Endodermal cell (in vitro differentiated cells): ENCODE data around the gene RNF144A. TPM values are rescaled to one million over a fixed set of nuclear protein-coding genes. Genes with fewer than 3 reads are reported as not detected.

Experiments
- DNase-seq: peaks from one replicate; pipeline ENCODE4 v3.0.0-alpha.2; 2017
- H3K27ac ChIP-seq: 2 replicates; pipeline ENCODE4 v1.5.1; 2013; ENCODE audit warnings: mild to moderate bottlenecking, low read depth, low read length, moderate library complexity
- H3K27me3 ChIP-seq: 2 replicates; pipeline ENCODE4 v1.6.1; 2013; ENCODE audit warnings: mild to moderate bottlenecking, low read length, moderate library complexity; ENCODE audit not compliant: insufficient read depth, control insufficient read depth, poor library complexity, severe bottlenecking
- H3K36me3 ChIP-seq: 2 replicates; pipeline ENCODE4 v1.7.0; 2013; ENCODE audit warnings: mild to moderate bottlenecking, low read length, moderate library complexity; ENCODE audit not compliant: control insufficient read depth, insufficient read depth
- H3K4me1 ChIP-seq: one replicate; pipeline ENCODE4 v1.7.0; 2013; ENCODE audit warnings: low read length; ENCODE audit not compliant: control insufficient read depth, insufficient read depth
- H3K4me3 ChIP-seq: 2 replicates; pipeline ENCODE4 v1.5.1; 2013; ENCODE audit warnings: mild to moderate bottlenecking, low read length, moderate library complexity
- H3K9ac ChIP-seq: 2 replicates; pipeline ENCODE4 v1.6.1; 2013; ENCODE audit warnings: mild to moderate bottlenecking, low read length, moderate library complexity; ENCODE audit not compliant: poor library complexity, severe bottlenecking; ENCODE audit errors: extremely low read depth
- H3K9me3 ChIP-seq: 2 replicates; pipeline ENCODE4 v1.6.1; 2013; ENCODE audit warnings: mild to moderate bottlenecking, low read length, moderate library complexity; ENCODE audit not compliant: control insufficient read depth
- H3K27ac Mint-ChIP-seq: 2 replicates; pipeline ENCODE4 v1.8.0; 2020; ENCODE audit warnings: mixed read lengths
- H3K27me3 Mint-ChIP-seq: 2 replicates; pipeline ENCODE4 v1.8.0; 2021; ENCODE audit warnings: mild to moderate bottlenecking, mixed read lengths; ENCODE audit not compliant: insufficient read depth
- H3K36me3 Mint-ChIP-seq: 2 replicates; pipeline ENCODE4 v1.8.0; 2020; ENCODE audit warnings: low read depth, mixed read lengths
- H3K4me1 Mint-ChIP-seq: 2 replicates; pipeline ENCODE4 v1.8.0; 2020; ENCODE audit warnings: mixed read lengths
- H3K4me3 Mint-ChIP-seq: 2 replicates; pipeline ENCODE4 v1.8.0; 2020; ENCODE audit warnings: mild to moderate bottlenecking, moderate library complexity, mixed read lengths
- H3K9me3 Mint-ChIP-seq: 2 replicates; pipeline ENCODE4 v1.8.0; 2020; ENCODE audit warnings: mild to moderate bottlenecking, mixed read lengths
- WGBS, 2 experiments: methylation state at CpG; one replicate each; pipeline versions ENCODE4 v1.1.5 to v1.1.7; 2013; ENCODE audit warnings: missing lambda C conversion rate in 2 of 2, mixed read lengths in 1 of 2; ENCODE audit not compliant: insufficient coverage in 1 of 2, insufficient read length in 1 of 2; 5-methylcytosine and 5-hydroxymethylcytosine counted together
- total RNA-seq, 2 donors: library from RNA; stranded (reverse); fragmentation: NEBNext Ultra II Directional in 1 of 2; extraction: Animal tissue kit (Norgen Biotek cat#: 25700) in 1 of 2; gene quantifications; 2 replicates in 1 of 2; 3 replicates in 1 of 2; pipeline ENCODE4 v1.2.1, GENCODE V29; 2021
- TF ChIP-seq, protein P1 (sequence below): fragments of 200-600 bp; sonication (generic); conservative IDR thresholded peaks from 2 replicates; pipeline ENCODE4 v1.5.0; 2021; ENCODE audit warnings: antibody characterized with exemption, mild to moderate bottlenecking

RNF144A gene
- total RNA-seq, 2 donors from 2014 or later = 12.4 to 26.0 TPM

GRCh38 chr2:6879011-6879410 is 38.2 kb upstream of the RNF144A start:
- Histone ChIP-seq H3K27me3 (no peaks in the 10 kb centered on the region), H3K36me3 (no peaks in the 10 kb centered on the region), H3K27ac (no peak overlapping the region), H3K9me3 (peaks cover 24% of the 10 kb centered on the region), H3K9ac (no peak overlapping the region), H3K4me1 (no peaks in the 10 kb centered on the region), H3K4me3 (no peak overlapping the region)
- 82 to 84% methylated on average over 1 to 2 of the region's 2 CpGs for WGBS, 2 experiments
- DNase-seq = no peak
- Mint-ChIP-seq H3K27me3 (peaks cover 10% of the 10 kb centered on the region), H3K27ac (no peak overlapping the region), H3K4me3 (no peak overlapping the region), H3K9me3 (peaks cover 23% of the 10 kb centered on the region), H3K4me1 (no peaks in the 10 kb centered on the region), H3K36me3 (no peaks in the 10 kb centered on the region)
- TF ChIP-seq, protein P1, sequence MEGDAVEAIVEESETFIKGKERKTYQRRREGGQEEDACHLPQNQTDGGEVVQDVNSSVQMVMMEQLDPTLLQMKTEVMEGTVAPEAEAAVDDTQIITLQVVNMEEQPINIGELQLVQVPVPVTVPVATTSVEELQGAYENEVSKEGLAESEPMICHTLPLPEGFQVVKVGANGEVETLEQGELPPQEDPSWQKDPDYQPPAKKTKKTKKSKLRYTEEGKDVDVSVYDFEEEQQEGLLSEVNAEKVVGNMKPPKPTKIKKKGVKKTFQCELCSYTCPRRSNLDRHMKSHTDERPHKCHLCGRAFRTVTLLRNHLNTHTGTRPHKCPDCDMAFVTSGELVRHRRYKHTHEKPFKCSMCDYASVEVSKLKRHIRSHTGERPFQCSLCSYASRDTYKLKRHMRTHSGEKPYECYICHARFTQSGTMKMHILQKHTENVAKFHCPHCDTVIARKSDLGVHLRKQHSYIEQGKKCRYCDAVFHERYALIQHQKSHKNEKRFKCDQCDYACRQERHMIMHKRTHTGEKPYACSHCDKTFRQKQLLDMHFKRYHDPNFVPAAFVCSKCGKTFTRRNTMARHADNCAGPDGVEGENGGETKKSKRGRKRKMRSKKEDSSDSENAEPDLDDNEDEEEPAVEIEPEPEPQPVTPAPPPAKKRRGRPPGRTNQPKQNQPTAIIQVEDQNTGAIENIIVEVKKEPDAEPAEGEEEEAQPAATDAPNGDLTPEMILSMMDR = no peak

- 83 to 100% methylated on average over 1 to 2 of the region's 2 CpGs for WGBS, 2 experiments
- H3K36me3 Mint-ChIP-seq = no peaks in the 10 kb centered on the region
- Histone ChIP-seq H3K4me3 (no peak overlapping the region), H3K9me3 (peaks cover 17% of the 10 kb centered on the region), H3K4me1 (no peaks in the 10 kb centered on the region), H3K9ac (no peak overlapping the region), H3K36me3 (no peaks in the 10 kb centered on the region), H3K27me3 (no peaks in the 10 kb centered on the region), H3K27ac (no peak overlapping the region)
- DNase-seq = no peak
- no peak overlapping the region for H3K4me3 Mint-ChIP-seq
- no peaks in the 10 kb centered on the region for H3K4me1 Mint-ChIP-seq
- H3K27me3 Mint-ChIP-seq = peaks cover 12% of the 10 kb centered on the region
- H3K9me3 Mint-ChIP-seq = peaks cover 22% of the 10 kb centered on the region
- TF ChIP-seq, protein P1 = no peak
- H3K27ac Mint-ChIP-seq = no peak overlapping the region
Observed at GRCh38 chr2:6880200-6880733, 36.9 kb upstream of the RNF144A start.

GRCh38 chr2:6881046-6881445 is 36.2 kb upstream of the RNF144A start:
- Mint-ChIP-seq H3K4me1 (no peaks in the 10 kb centered on the region), H3K27ac (no peak overlapping the region), H3K27me3 (peaks cover 12% of the 10 kb centered on the region), H3K4me3 (no peak overlapping the region), H3K9me3 (peaks cover 22% of the 10 kb centered on the region), H3K36me3 (no peaks in the 10 kb centered on the region)
- no peaks in the 10 kb centered on the region for H3K36me3 ChIP-seq
- WGBS, 2 experiments = 100% methylated on average over 1 of the region's 1 CpG; no CpG with 5 or more reads in 1 of the 2 experiments
- no peak overlapping the region for H3K4me3 ChIP-seq
- DNase-seq = no peak
- TF ChIP-seq, protein P1 = no peak
- H3K27ac ChIP-seq = no peak overlapping the region
- no peaks in the 10 kb centered on the region for H3K27me3 ChIP-seq
- H3K9me3 ChIP-seq = peaks cover 17% of the 10 kb centered on the region
- H3K4me1 ChIP-seq = no peaks in the 10 kb centered on the region
- H3K9ac ChIP-seq = no peak overlapping the region
